Neural progenitor cell (in vitro differentiated cells): ENCODE measurements around the gene OSBPL8.

Experiments used
- CTCF ChIP-seq: fragments of 200-600 bp; sonication (generic); IDR thresholded peaks from 2 replicates; pipeline ENCODE4 v1.5.1; 2017; ENCODE audit warnings: antibody characterized with exemption, mild to moderate bottlenecking
- EZH2 ChIP-seq: fragments of 200-600 bp; sonication (generic); IDR thresholded peaks from 2 replicates; pipeline ENCODE4 v1.6.1; 2017; ENCODE audit warnings: antibody characterized with exemption, mild to moderate bottlenecking, moderate library complexity
- EZH2phosphoT487 ChIP-seq: fragments of 200-600 bp; sonication (generic); IDR thresholded peaks from 2 replicates; pipeline ENCODE4 v1.6.1; 2017; ENCODE audit warnings: antibody characterized with exemption

- TF ChIP-seq CTCF (no peak), EZH2 (no peak), EZH2phosphoT487 (no peak)
These were observed 150.5 kb downstream of the OSBPL8 start for GRCh38 chr12:76409074-76409473.
